ENCODE measurements around the gene LSM2. TPM values are rescaled to one million over a fixed set of nuclear protein-coding genes. Genes with fewer than 3 reads are reported as not detected.

The LSM2 gene
- polyA plus RNA-seq, 3 donors: 72.1 to 90.4 (median 82.4) TPM

Other genes starting within 250 kb of the LSM2 start
- gene LTA, start 234.7 kb downstream of the LSM2 start, polyA plus RNA-seq (ENCODE audit: insufficient read length in 3 of 3): under 1 TPM; 0.26 to 0.43 (median 0.33) TPM
- gene TNF, start 231.4 kb downstream of the LSM2 start, polyA plus RNA-seq (ENCODE audit: insufficient read length in 3 of 3): under 1 TPM; 0.18 to 0.40 (median 0.24) TPM
- gene LTB, start 224.5 kb downstream of the LSM2 start, polyA plus RNA-seq (ENCODE audit: insufficient read length in 3 of 3): 1 to 10 TPM in 2 of 3 donors, under 1 TPM in 1; 0.53 to 2.3 (median 2.2) TPM
- gene LST1, start 220.7 kb downstream of the LSM2 start, polyA plus RNA-seq (ENCODE audit: insufficient read length in 3 of 3): 1 to 10 TPM; 4.4 to 6.5 (median 6.3) TPM
- gene NCR3, start 214.0 kb downstream of the LSM2 start, polyA plus RNA-seq (ENCODE audit: insufficient read length in 3 of 3): under 1 TPM in 2 of 3 donors, not detected in 1; 0.19 TPM
- gene AIF1, start 191.7 kb downstream of the LSM2 start, polyA plus RNA-seq (ENCODE audit: insufficient read length in 3 of 3): 10 to 100 TPM; 63.3 to 80.6 (median 78.2) TPM
- gene PRRC2A, start 186.3 kb downstream of the LSM2 start, polyA plus RNA-seq (ENCODE audit: insufficient read length in 3 of 3): 100 to 1,000 TPM; 161 to 211 (median 207) TPM
- 100 to 1,000 TPM; 243 to 263 (median 257) TPM for gene BAG6, start 154.3 kb downstream of the LSM2 start, polyA plus RNA-seq (ENCODE audit: insufficient read length in 3 of 3)
- gene APOM, start 151.1 kb downstream of the LSM2 start, polyA plus RNA-seq (ENCODE audit: insufficient read length in 3 of 3): 100 to 1,000 TPM; 105 to 114 (median 110) TPM
- 10 to 100 TPM; 17.3 to 22.9 (median 18.4) TPM for gene C6orf47, start 146.2 kb downstream of the LSM2 start, polyA plus RNA-seq (ENCODE audit: insufficient read length in 3 of 3)
- 10 to 100 TPM; 28.1 to 33.1 (median 29.9) TPM for gene GPANK1, start 142.0 kb downstream of the LSM2 start, polyA plus RNA-seq (ENCODE audit: insufficient read length in 3 of 3)
- 100 to 1,000 TPM; 232 to 252 (median 246) TPM for gene CSNK2B, start 140.9 kb downstream of the LSM2 start, polyA plus RNA-seq (ENCODE audit: insufficient read length in 3 of 3)
- gene LY6G5B, start 137.0 kb downstream of the LSM2 start, polyA plus RNA-seq (ENCODE audit: insufficient read length in 3 of 3): 10 to 100 TPM; 22.8 to 30.6 (median 25.3) TPM
- gene LY6G5C, start 125.9 kb downstream of the LSM2 start, polyA plus RNA-seq (ENCODE audit: insufficient read length in 3 of 3): 1 to 10 TPM; 2.4 to 3.5 (median 3.4) TPM
- gene ABHD16A, start 103.6 kb downstream of the LSM2 start, polyA plus RNA-seq (ENCODE audit: insufficient read length in 3 of 3): 10 to 100 TPM; 52.4 to 70.9 (median 61.6) TPM
- 1 to 10 TPM in 1 of 3 donors, under 1 TPM in 2; 0.44 to 1.2 (median 0.73) TPM for gene LY6G6F, start 100.1 kb downstream of the LSM2 start, polyA plus RNA-seq (ENCODE audit: insufficient read length in 3 of 3)
- gene LY6G6D, start 91.6 kb downstream of the LSM2 start, polyA plus RNA-seq (ENCODE audit: insufficient read length in 3 of 3): under 1 TPM in 1 of 3 donors, not detected in 2; 0.20 TPM
- under 1 TPM in 2 of 3 donors, not detected in 1; 0.26 to 0.41 TPM for gene LY6G6C, start 85.2 kb downstream of the LSM2 start, polyA plus RNA-seq (ENCODE audit: insufficient read length in 3 of 3)
- 1 to 10 TPM; 1.6 TPM for gene MPIG6B, start 83.6 kb downstream of the LSM2 start, polyA plus RNA-seq (ENCODE audit: insufficient read length in 3 of 3)
- gene DDAH2, start 77.7 kb downstream of the LSM2 start, polyA plus RNA-seq (ENCODE audit: insufficient read length in 3 of 3): 100 to 1,000 TPM; 152 to 237 (median 188) TPM
- 100 to 1,000 TPM; 268 to 296 (median 292) TPM for gene CLIC1, start 70.4 kb downstream of the LSM2 start, polyA plus RNA-seq (ENCODE audit: insufficient read length in 3 of 3)
- 10 to 100 TPM; 21.4 to 59.0 (median 22.1) TPM for gene MSH5, start 67.0 kb downstream of the LSM2 start, polyA plus RNA-seq (ENCODE audit: insufficient read length in 3 of 3)
- gene SAPCD1, start 44.3 kb downstream of the LSM2 start, polyA plus RNA-seq (ENCODE audit: insufficient read length in 3 of 3): 10 to 100 TPM in 2 of 3 donors, 1 to 10 TPM in 1; 6.8 to 17.2 (median 10.0) TPM
- gene VWA7, start 29.6 kb downstream of the LSM2 start, polyA plus RNA-seq (ENCODE audit: insufficient read length in 3 of 3): 10 to 100 TPM in 1 of 3 donors, 1 to 10 TPM in 2; 7.3 to 13.9 (median 8.5) TPM
- 10 to 100 TPM; 58.7 to 72.2 (median 61.2) TPM for gene VARS1, start 11.2 kb downstream of the LSM2 start, polyA plus RNA-seq (ENCODE audit: insufficient read length in 3 of 3)
- 1 to 10 TPM; 3.3 to 5.0 (median 4.0) TPM for gene HSPA1L, start 8.3 kb upstream of the LSM2 start, polyA plus RNA-seq (ENCODE audit: insufficient read length in 3 of 3)
- 100 to 1,000 TPM in 2 of 3 donors, 10 to 100 TPM in 1; 84.4 to 121 (median 116) TPM for gene HSPA1A, start 8.6 kb upstream of the LSM2 start, polyA plus RNA-seq (ENCODE audit: insufficient read length in 3 of 3)
- gene HSPA1B, start 20.8 kb upstream of the LSM2 start, polyA plus RNA-seq (ENCODE audit: insufficient read length in 3 of 3): 100 to 1,000 TPM; 119 to 167 (median 142) TPM
- 10 to 100 TPM; 74.6 to 79.3 (median 78.1) TPM for gene NEU1, start 55.9 kb upstream of the LSM2 start, polyA plus RNA-seq (ENCODE audit: insufficient read length in 3 of 3)
- 10 to 100 TPM; 40.7 to 82.8 (median 51.9) TPM for gene SLC44A4, start 72.0 kb upstream of the LSM2 start, polyA plus RNA-seq (ENCODE audit: insufficient read length in 3 of 3)
- gene EHMT2, start 90.7 kb upstream of the LSM2 start, polyA plus RNA-seq (ENCODE audit: insufficient read length in 3 of 3): 10 to 100 TPM; 74.6 to 98.4 (median 83.9) TPM
- gene ZBTB12, start 95.1 kb upstream of the LSM2 start, polyA plus RNA-seq (ENCODE audit: insufficient read length in 3 of 3): 10 to 100 TPM; 23.4 to 35.5 (median 23.6) TPM
- gene C2, start 120.8 kb upstream of the LSM2 start, polyA plus RNA-seq (ENCODE audit: insufficient read length in 3 of 3): 1 to 10 TPM; 3.0 to 4.2 (median 4.0) TPM
- gene CFB, start 139.1 kb upstream of the LSM2 start, polyA plus RNA-seq (ENCODE audit: insufficient read length in 3 of 3): 1 to 10 TPM; 5.2 to 8.7 (median 6.6) TPM
- gene NELFE, start 152.0 kb upstream of the LSM2 start, polyA plus RNA-seq (ENCODE audit: insufficient read length in 3 of 3): 100 to 1,000 TPM in 1 of 3 donors, 10 to 100 TPM in 2; 89.5 to 103 (median 91.3) TPM
- gene SKIC2, start 152.2 kb upstream of the LSM2 start, polyA plus RNA-seq (ENCODE audit: insufficient read length in 3 of 3): 10 to 100 TPM; 42.3 to 49.0 (median 47.7) TPM
- 10 to 100 TPM; 22.1 to 32.3 (median 31.7) TPM for gene DXO, start 165.2 kb upstream of the LSM2 start, polyA plus RNA-seq (ENCODE audit: insufficient read length in 3 of 3)
- gene C4A, start 175.1 kb upstream of the LSM2 start, polyA plus RNA-seq (ENCODE audit: insufficient read length in 3 of 3): 10 to 100 TPM; 15.7 to 22.4 (median 22.4) TPM
- gene C4B, start 207.8 kb upstream of the LSM2 start, polyA plus RNA-seq (ENCODE audit: insufficient read length in 3 of 3): 10 to 100 TPM; 17.4 to 23.3 (median 22.1) TPM
- 1 to 10 TPM in 1 of 3 donors, under 1 TPM in 2; 0.24 to 1.0 (median 0.29) TPM for gene CYP21A2, start 231.4 kb upstream of the LSM2 start, polyA plus RNA-seq (ENCODE audit: insufficient read length in 3 of 3)

All from renal cortex interstitium (tissue), 3 donors.